DMS 273 (cell line): ENCODE measurements around the gene BBLN.
"Not testable (repeated sequence)": the region's sequence is repeated elsewhere in the genome, so short reads cannot be mapped to it uniquely, and the experiment has no call there.

Experiments used
- DNase-seq: peaks from one replicate; lab custom pipeline; 2025; ENCODE audit not compliant: unreplicated experiment; lab: John Stamatoyannopoulos, UW

Gene BBLN

GRCh38 chr9:128124451-128124850 lies 35.6 kb upstream of the BBLN start:
- DNase-seq = no peak

GRCh38 chr9:128124873-128125579 lies 35.0 kb upstream of the BBLN start:
- DNase-seq = peak; percentile 82

- DNase-seq = no peak
Observed at GRCh38 chr9:128125580-128126354, 34.3 kb upstream of the BBLN start.

GRCh38 chr9:128127568-128127989 lies 32.5 kb upstream of the BBLN start, which contains the start of gene PTGES2:
PTGES2 (minus strand) TSS chr9:128127729; CDS start chr9:128127717, 12 bp downstream.
- DNase-seq = peak; percentile 95

GRCh38 chr9:128127990-128128835 lies 31.9 kb upstream of the BBLN start:
- DNase-seq = peak; percentile 95

GRCh38 chr9:128128836-128129590 lies 31.1 kb upstream of the BBLN start:
- peak; percentile 45 for DNase-seq

GRCh38 chr9:128129976-128130590 lies 30.0 kb upstream of the BBLN start:
- not testable (repeated sequence) for DNase-seq

- DNase-seq = not testable (repeated sequence)
Observed at GRCh38 chr9:128130651-128131050, 29.4 kb upstream of the BBLN start.

- DNase-seq = not testable (repeated sequence)
Observed at GRCh38 chr9:128131346-128131745, 28.7 kb upstream of the BBLN start.

GRCh38 chr9:128132139-128132538 lies 27.9 kb upstream of the BBLN start:
- peak; percentile 90 for DNase-seq

- peak; percentile 70 for DNase-seq
Observed at GRCh38 chr9:128135561-128135960, 24.5 kb upstream of the BBLN start.

- DNase-seq = no peak
Observed at GRCh38 chr9:128136816-128137793, 23.0 kb upstream of the BBLN start.

GRCh38 chr9:128138001-128138400 lies 22.1 kb upstream of the BBLN start:
- DNase-seq = no peak

- DNase-seq = no peak
Observed at GRCh38 chr9:128139621-128140020, 20.4 kb upstream of the BBLN start.

GRCh38 chr9:128141604-128142003 lies 18.5 kb upstream of the BBLN start:
- no peak for DNase-seq

GRCh38 chr9:128142061-128142460 lies 18.0 kb upstream of the BBLN start:
- no peak for DNase-seq

GRCh38 chr9:128142596-128142995 lies 17.5 kb upstream of the BBLN start:
- DNase-seq = no peak

- DNase-seq = no peak
Observed at GRCh38 chr9:128143525-128144238, 16.4 kb upstream of the BBLN start.
